GM12878 (cell line): ENCODE data around the gene PSENEN. TPM values are rescaled to one million over a fixed set of nuclear protein-coding genes. Genes with fewer than 3 reads are reported as not detected.

ENCODE experiments used
- CREB1 ChIP-seq: IDR thresholded peaks from 2 replicates; pipeline ENCODE4 v1.6.1; 2012; ENCODE audit warnings: low read depth, mild to moderate bottlenecking, inconsistent platforms
- CTCF ChIP-seq, 3 experiments: IDR thresholded peaks in 2 of 3; conservative IDR thresholded peaks in 1 of 3; 2 replicates each; pipeline ENCODE4 v1.5.1; 2011; ENCODE audit warnings: low read depth in 3 of 3, low read length in 3 of 3, mild to moderate bottlenecking in 3 of 3, control low read depth in 2 of 3, moderate library complexity in 2 of 3, inconsistent platforms in 1 of 3, mixed read lengths in 1 of 3; ENCODE audit not compliant: control insufficient read depth in 2 of 3, insufficient read depth in 1 of 3; ENCODE audit errors: extremely low read depth in 1 of 3
- EED ChIP-seq: sonication (generic); IDR thresholded peaks from 2 replicates; pipeline ENCODE4 v1.6.1; 2016; ENCODE audit warnings: antibody characterized with exemption, low read depth
- FOXM1 ChIP-seq: IDR thresholded peaks from 2 replicates; pipeline ENCODE4 v1.6.1; 2012; ENCODE audit warnings: low read depth, mild to moderate bottlenecking, inconsistent platforms, low read length, moderate library complexity
- GABPA ChIP-seq: IDR thresholded peaks from 2 replicates; pipeline ENCODE4 v1.6.1; 2014; ENCODE audit warnings: antibody characterized with exemption, low read depth, mild to moderate bottlenecking, inconsistent platforms
- IKZF1 ChIP-seq: fragments of 450-650 bp; conservative IDR thresholded peaks from 2 replicates; pipeline ENCODE4 v1.6.1; 2017; ENCODE audit warnings: antibody characterized with exemption, mild to moderate bottlenecking
- LARP7 ChIP-seq: fragments of 450-650 bp; IDR thresholded peaks from 2 replicates; pipeline ENCODE4 v1.6.1; 2017; ENCODE audit warnings: mild to moderate bottlenecking
- MLLT1 ChIP-seq: fragments of 450-650 bp; IDR thresholded peaks from 2 replicates; pipeline ENCODE4 v1.6.1; 2016; ENCODE audit warnings: mild to moderate bottlenecking
- MTA2 ChIP-seq: fragments of 450-650 bp; IDR thresholded peaks from 2 replicates; pipeline ENCODE4 v1.6.1; 2016; ENCODE audit warnings: low read depth, mild to moderate bottlenecking, moderate library complexity
- MXI1 ChIP-seq: fragments of 150-350 bp; IDR thresholded peaks from 2 replicates; pipeline ENCODE4 v1.6.1; 2011; ENCODE audit warnings: low read depth, mild to moderate bottlenecking, inconsistent platforms, low read length, improper control_type of control experiment
- MYB ChIP-seq: fragments of 150-350 bp; IDR thresholded peaks from 2 replicates; pipeline ENCODE4 v1.6.1; 2014; ENCODE audit warnings: mild to moderate bottlenecking, low read depth, low read length, borderline replicate concordance
- MYC ChIP-seq: IDR thresholded peaks from 2 replicates; pipeline ENCODE4 v1.6.1; 2011; ENCODE audit warnings: mild to moderate bottlenecking, low read length, moderate library complexity, inconsistent platforms; ENCODE audit not compliant: insufficient read depth, insufficient replicate concordance, insufficient read length, severe bottlenecking
- NR2C2 ChIP-seq: IDR thresholded peaks from 2 replicates; pipeline ENCODE4 v1.6.1; 2011; ENCODE audit warnings: borderline replicate concordance, low read depth; ENCODE audit not compliant: control insufficient read depth, insufficient read length
- PML ChIP-seq: IDR thresholded peaks from 2 replicates; pipeline ENCODE4 v1.6.1; 2012; ENCODE audit warnings: low read length, inconsistent platforms
- POLR2A ChIP-seq: IDR thresholded peaks from 2 replicates; pipeline ENCODE4 v1.6.1; 2011; ENCODE audit warnings: low read depth, mild to moderate bottlenecking, low read length
- SIN3A ChIP-seq: IDR thresholded peaks from 2 replicates; pipeline ENCODE4 v1.6.1; 2012; ENCODE audit warnings: low read depth, low read length, improper control_type of control experiment
- SKIL ChIP-seq: fragments of 450-650 bp; IDR thresholded peaks from 2 replicates; pipeline ENCODE4 v1.6.1; 2017; ENCODE audit warnings: mild to moderate bottlenecking, low read depth, inconsistent platforms; ENCODE audit not compliant: poor library complexity, severe bottlenecking
- SMARCA5 ChIP-seq: fragments of 450-650 bp; IDR thresholded peaks from 2 replicates; pipeline ENCODE4 v1.6.1; 2017; ENCODE audit warnings: mild to moderate bottlenecking
- TAF1 ChIP-seq: IDR thresholded peaks from 2 replicates; pipeline ENCODE4 v1.6.1; 2011; ENCODE audit warnings: mild to moderate bottlenecking, low read depth, low read length, borderline replicate concordance
- ZBED1 ChIP-seq: IDR thresholded peaks from 2 replicates; pipeline ENCODE4 v1.6.1; 2016; ENCODE audit warnings: borderline replicate concordance
- ZBTB11 ChIP-seq: fragments of 450-650 bp; formaldehyde crosslinking; IDR thresholded peaks from 2 replicates; pipeline ENCODE4 v1.5.0; 2022; ENCODE audit warnings: mild to moderate bottlenecking, missing genetic modification characterization
- polyA plus RNA-seq, 11 experiments: library from polyadenylated mRNA; depleted of rRNA in 4 of 11; unstranded in 6 of 11; stranded (reverse) in 5 of 11; fragments of >200 nt; fragmentation: Nextera tagmentation in 4 of 11; fragmentation: Illumina TruSeq in 1 of 11; extraction: Ambion mirVana in 4 of 11; extraction: Trizol in 1 of 11; gene quantifications; 1 replicate in 1 of 11; 2 replicates in 10 of 11; pipeline versions ENCODE4 v1.2.1 to v1.2.3, GENCODE V29; 2011 to 2016; ENCODE audit warnings: inconsistent platforms in 2 of 11, missing spikeins in 2 of 11, low read depth in 1 of 11
- total RNA-seq, 4 experiments: library from RNA; depleted of rRNA in 3 of 4; stranded (reverse); fragments of >200 nt in 3 of 4; fragmentation: Illumina TruSeq in 1 of 4; extraction: Trizol in 1 of 4; gene quantifications; 2 replicates each; pipeline versions ENCODE4 v1.2.1 to v1.2.3, GENCODE V29; 2013 to 2021

The PSENEN gene
- total and polyA plus RNA-seq, 10 of the 15 experiments (the other 5 are each of a cell fraction or from before 2014, with no cell fraction given): 14.4 to 178 (median 43.5) TPM

- TF ChIP-seq ZBTB11 (CRISPR knock-in tag): no peak
- TF ChIP-seq SMARCA5: peak; percentile 90
- peak; percentile 87 for TF ChIP-seq IKZF1
- peak; percentile 80 for TF ChIP-seq POLR2A
- TF ChIP-seq EED: peak; percentile 69
- peak; percentile 39 for TF ChIP-seq SKIL
- TF ChIP-seq TAF1: peak; percentile 86
- no peak; the same call in 1 of the 2 replicates for TF ChIP-seq FOXM1
- TF ChIP-seq CTCF (IDR thresholded peaks at IDR 0.05 in 2 of 3, conservative IDR thresholded peaks at IDR 0.05 in 1 of 3; ENCODE audit: control insufficient read depth in 2 of 3, extremely low read depth in 1 of 3, insufficient read depth in 1 of 3, low read depth in 3 of 3, low read length in 3 of 3): no peak
- TF ChIP-seq CREB1: peak; percentile 96
- no peak for TF ChIP-seq MYB
- 0 out of 2 replicates have a peak, but pooled peaks have one; percentile 45 for TF ChIP-seq MLLT1
- TF ChIP-seq PML: peak; percentile 57; the same call in 1 of the 2 replicates
- peak; percentile 47; the same call in 1 of the 2 replicates for TF ChIP-seq ZBED1
- TF ChIP-seq NR2C2: no peak
- 0 out of 2 replicates have a peak, but pooled peaks have one; percentile 10 for TF ChIP-seq GABPA
- peak; percentile 62 for TF ChIP-seq SIN3A
- peak; percentile 57 for TF ChIP-seq MXI1
- TF ChIP-seq MYC: no peak
- peak; percentile 73 for TF ChIP-seq MTA2
- peak; percentile 48; the same call in 1 of the 2 replicates for TF ChIP-seq LARP7
Observed at GRCh38 chr19:35712567-35713505, 32.6 kb upstream of the PSENEN start (continued).
